Transverse colon (tissue), 4 donors: Measurements from ENCODE around the gene SGCA. TPM values are rescaled to one million over a fixed set of nuclear protein-coding genes. Genes with fewer than 3 reads are reported as not detected.
A peak's percentile ranks its signal among the peaks of the same experiment; 100 is the strongest.

Experiments used
- DNase-seq: peaks from one replicate; pipeline ENCODE4 v3.0.0-alpha.2; 2019
- H3K27ac ChIP-seq, 4 donors: fragments of 200-600 bp; sonication (generic); 2 replicates each; pipeline ENCODE4 v1.5.1; 2016 to 2018; ENCODE audit warnings: inconsistent platforms in 4 of 4
- H3K27me3 ChIP-seq: fragments of 200-600 bp; sonication (generic); 2 replicates; pipeline ENCODE4 v1.5.1; 2017; ENCODE audit warnings: inconsistent platforms
- H3K36me3 ChIP-seq, 4 donors: fragments of 200-600 bp; sonication (generic); 2 replicates each; pipeline ENCODE4 v1.5.1; 2017 to 2019; ENCODE audit warnings: inconsistent platforms in 4 of 4
- H3K4me1 ChIP-seq, 4 donors: fragments of 200-600 bp; sonication (generic); 2 replicates each; pipeline ENCODE4 v1.5.1; 2017 to 2020; ENCODE audit warnings: inconsistent platforms in 4 of 4
- H3K4me3 ChIP-seq, 4 donors: fragments of 200-600 bp; sonication (generic); 1 replicate in 1 of 4; 2 replicates in 3 of 4; pipeline versions ENCODE4 v1.5.1 to v1.6.1; 2017 to 2019; ENCODE audit warnings: inconsistent platforms in 4 of 4
- H3K9me3 ChIP-seq, 2 donors: fragments of 200-600 bp; sonication (generic); 2 replicates each; pipeline ENCODE4 v1.5.1; 2017 to 2019; ENCODE audit warnings: inconsistent platforms in 2 of 2
- EP300 ChIP-seq: sonication (generic); formaldehyde crosslinking; IDR thresholded peaks from one replicate; pipeline ENCODE4 v1.6.1; 2017; ENCODE audit warnings: antibody characterized with exemption, low read depth
- POLR2A ChIP-seq: fragments of 450-650 bp; IDR thresholded peaks from one replicate; pipeline ENCODE4 v1.6.1; 2016; ENCODE audit warnings: antibody characterized with exemption, mild to moderate bottlenecking, moderate library complexity
- POLR2AphosphoS5 ChIP-seq, 3 donors: sonication (generic); formaldehyde crosslinking; IDR thresholded peaks; one replicate each; pipeline ENCODE4 v1.6.1; 2016; ENCODE audit warnings: antibody characterized with exemption in 3 of 3
- WGBS, 2 donors: methylation state at CpG; one replicate each; pipeline ENCODE4 v1.1.5; 2018; ENCODE audit warnings: low coverage in 1 of 2; 5-methylcytosine and 5-hydroxymethylcytosine counted together
- in situ Hi-C, 4 donors: fragments of 200-750 bp; cut with MboI; loops; one replicate each; pipeline versions ENCODE4 v1.15.0 to v1.15.1; 2017; ENCODE audit warnings: low sequenced_read_pairs in 3 of 4, low pct_ligation_motif_present in 1 of 4, low pct_unique_long_range_greater_than_20kb in 1 of 4
- intact Hi-C: fragments of 100-400 bp; cut with DNase I; formaldehyde crosslinking; loops from one replicate; pipeline ENCODE4 v1.15.1; 2023; ENCODE audit warnings: low total_unique reads
- total RNA-seq, 4 donors: library from RNA; depleted of rRNA; stranded (reverse); fragments of >200 nt; gene quantifications; one replicate each; pipeline ENCODE4 v1.1.0, GENCODE V29; 2016
- TF ChIP-seq, protein P1 (sequence below), 5 experiments: fragments of 200-600 bp in 3 of 5; fragments of 450-650 bp in 2 of 5; sonication (generic) in 3 of 5; IDR thresholded peaks; 1 replicate in 2 of 5; 2 replicates in 3 of 5; pipeline ENCODE4 v1.5.1; 2016 to 2017; ENCODE audit warnings: antibody characterized with exemption in 5 of 5, inconsistent platforms in 3 of 5, mild to moderate bottlenecking in 2 of 5, moderate library complexity in 1 of 5

Gene SGCA
- total RNA-seq, 4 donors from 2014 or later = 3.7 to 65.3 (median 7.6) TPM

DNA sequence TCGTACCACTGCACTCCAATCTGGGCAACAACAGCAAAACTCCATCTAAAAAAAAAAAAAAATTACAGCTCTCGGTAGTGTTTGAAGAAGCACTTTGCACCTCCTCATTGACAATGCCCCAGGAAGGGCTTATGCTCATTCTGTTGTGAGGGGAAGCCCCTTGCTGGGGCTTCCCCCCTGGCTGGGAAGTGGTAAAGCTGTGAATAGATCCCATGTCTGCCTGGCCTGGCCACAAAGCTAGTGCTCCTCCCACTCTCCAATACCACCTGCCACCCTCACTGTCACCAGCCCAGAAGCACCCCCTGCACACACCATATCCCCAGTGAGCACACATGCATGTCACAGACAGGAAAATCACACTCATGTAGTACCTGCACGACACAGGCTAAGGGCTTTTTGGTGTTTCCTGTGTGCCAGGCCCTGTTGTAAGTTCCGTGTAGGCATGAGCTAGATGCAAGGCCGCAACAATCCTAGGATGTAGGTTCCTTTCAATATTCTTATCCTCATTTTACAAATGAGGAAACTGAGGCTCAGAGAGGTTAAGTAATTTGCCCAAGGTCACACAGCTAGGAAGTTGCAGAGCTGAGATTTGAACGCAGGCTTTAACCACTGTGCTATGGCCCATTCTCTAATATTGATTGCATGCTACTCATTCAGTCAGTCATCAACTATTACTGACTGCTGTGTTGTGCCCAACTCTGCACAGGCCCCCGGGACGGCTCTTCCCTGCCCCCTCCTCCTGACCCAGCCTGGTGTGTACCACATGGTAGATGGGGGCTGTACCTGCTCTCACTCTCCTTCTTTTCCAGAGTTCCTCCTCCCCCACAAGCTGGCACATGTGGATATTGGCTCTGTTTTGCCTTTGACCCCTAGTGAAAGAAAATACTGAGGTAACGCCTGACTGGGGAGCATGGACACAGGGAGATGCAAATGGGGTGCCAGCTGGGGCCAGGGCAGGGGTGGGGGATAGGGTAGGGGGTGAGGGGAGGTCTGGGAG is 47.5 kb downstream of the SGCA start:
- no peaks in the 10 kb centered on the region for H3K36me3 ChIP-seq
- TF ChIP-seq EP300 (no peak), POLR2A (no peak), POLR2AphosphoS5 (IDR thresholded peaks at IDR 0.05) (no peak)
- TF ChIP-seq, protein P1, sequence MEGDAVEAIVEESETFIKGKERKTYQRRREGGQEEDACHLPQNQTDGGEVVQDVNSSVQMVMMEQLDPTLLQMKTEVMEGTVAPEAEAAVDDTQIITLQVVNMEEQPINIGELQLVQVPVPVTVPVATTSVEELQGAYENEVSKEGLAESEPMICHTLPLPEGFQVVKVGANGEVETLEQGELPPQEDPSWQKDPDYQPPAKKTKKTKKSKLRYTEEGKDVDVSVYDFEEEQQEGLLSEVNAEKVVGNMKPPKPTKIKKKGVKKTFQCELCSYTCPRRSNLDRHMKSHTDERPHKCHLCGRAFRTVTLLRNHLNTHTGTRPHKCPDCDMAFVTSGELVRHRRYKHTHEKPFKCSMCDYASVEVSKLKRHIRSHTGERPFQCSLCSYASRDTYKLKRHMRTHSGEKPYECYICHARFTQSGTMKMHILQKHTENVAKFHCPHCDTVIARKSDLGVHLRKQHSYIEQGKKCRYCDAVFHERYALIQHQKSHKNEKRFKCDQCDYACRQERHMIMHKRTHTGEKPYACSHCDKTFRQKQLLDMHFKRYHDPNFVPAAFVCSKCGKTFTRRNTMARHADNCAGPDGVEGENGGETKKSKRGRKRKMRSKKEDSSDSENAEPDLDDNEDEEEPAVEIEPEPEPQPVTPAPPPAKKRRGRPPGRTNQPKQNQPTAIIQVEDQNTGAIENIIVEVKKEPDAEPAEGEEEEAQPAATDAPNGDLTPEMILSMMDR (IDR thresholded peaks at IDR 0.05) = no peak
- intact Hi-C loops = no loop called here
- WGBS, 2 donors = 64 to 69% methylated on average over 5 to 9 of the region's 9 CpGs
- in situ Hi-C loops = no loop called here
- no peak for DNase-seq
- H3K4me1 ChIP-seq = peaks cover 29 to 35% (median 33%) of the 10 kb centered on the region in 4 donors
- H3K27ac ChIP-seq = peak overlapping the region; percentile 32 to 95 (median 89)
- H3K27me3 ChIP-seq = no peaks in the 10 kb centered on the region
- H3K9me3 ChIP-seq = no peaks in the 10 kb centered on the region
- no peak overlapping the region for H3K4me3 ChIP-seq

DNA sequence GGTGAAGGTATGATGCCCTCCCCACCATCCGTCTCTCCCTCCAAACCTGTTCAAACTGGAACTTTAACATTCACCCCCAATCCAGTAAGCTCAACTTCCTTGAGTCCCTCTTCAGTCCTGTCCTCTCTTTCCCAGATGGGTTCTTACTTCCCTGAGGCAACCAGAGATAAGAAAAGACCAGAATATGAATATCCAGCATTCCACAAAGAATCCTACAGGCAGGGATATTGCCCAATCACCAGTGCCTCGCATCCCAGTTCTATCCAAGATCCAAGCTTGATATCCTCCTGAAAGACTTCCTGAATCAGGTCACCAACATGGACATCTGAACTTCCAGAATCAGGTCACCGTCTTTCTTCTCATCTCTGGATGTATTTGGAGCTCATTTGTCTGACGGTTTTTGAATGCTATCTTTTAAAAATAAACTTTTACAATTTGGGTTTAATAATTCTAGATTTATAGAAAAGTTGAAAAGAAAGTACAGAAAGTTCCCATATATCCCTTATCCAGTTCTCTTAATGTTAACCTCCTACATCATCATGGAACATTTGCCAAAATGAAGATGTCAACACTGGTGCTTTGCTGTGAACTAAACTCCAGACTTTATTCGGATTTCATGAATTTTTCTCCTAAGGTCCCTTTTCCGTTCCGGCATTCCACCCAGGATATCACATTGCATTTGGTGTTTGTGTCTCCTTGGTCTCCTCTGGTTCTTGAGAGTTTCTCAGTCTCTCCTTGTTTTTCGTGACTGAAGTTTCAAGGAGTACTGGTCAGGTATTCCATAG is 49.4 kb downstream of the SGCA start:
- intact Hi-C loops = no loop called here

DNA sequence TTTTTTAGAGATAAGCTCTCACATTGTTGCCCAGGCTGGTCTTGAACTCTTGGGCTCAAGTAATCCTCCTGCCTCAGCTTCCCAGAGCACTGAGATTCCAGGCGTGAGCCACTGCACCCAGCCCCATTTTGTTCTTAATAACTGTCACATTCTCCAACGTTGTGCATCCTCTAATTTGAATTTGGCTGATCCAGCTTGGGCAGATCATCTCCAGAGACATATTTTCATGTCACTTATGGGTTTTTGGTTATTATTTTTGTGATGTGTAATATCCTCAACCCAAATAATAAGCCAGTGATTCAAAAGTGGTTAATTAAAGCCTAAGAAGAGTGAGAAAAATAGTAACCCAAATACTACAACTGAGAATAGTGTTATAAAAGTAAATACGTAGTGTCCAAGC is 51.8 kb downstream of the SGCA start:
- no peak for TF ChIP-seq POLR2A
- 42 to 46% methylated on average over 3 of the region's 3 CpGs for WGBS, 2 donors
- intact Hi-C loops = no loop called here
- H3K4me1 ChIP-seq = peaks cover 0 to 35% (median 10%) of the 10 kb centered on the region in 4 donors
- in situ Hi-C loops = no loop called here
- DNase-seq = no peak
- H3K9me3 ChIP-seq = no peaks in the 10 kb centered on the region
- no peaks in the 10 kb centered on the region for H3K27me3 ChIP-seq
- H3K36me3 ChIP-seq = no peaks in the 10 kb centered on the region
- peak overlapping the region; percentile 48 to 59 (median 51) for H3K27ac ChIP-seq
- no peak overlapping the region for H3K4me3 ChIP-seq

More for the DNA sequence above, 49.4 kb downstream of the SGCA start:
- no peak for DNase-seq
- WGBS, 2 donors = 64 to 69% methylated on average over 7 to 8 of the region's 8 CpGs
- Histone ChIP-seq H3K36me3 (no peaks in the 10 kb centered on the region), H3K4me1 (peaks cover 20 to 36% (median 29%) of the 10 kb centered on the region in 4 donors), H3K9me3 (no peaks in the 10 kb centered on the region), H3K4me3 (no peak overlapping the region), H3K27me3 (no peaks in the 10 kb centered on the region), H3K27ac (peak overlapping the region; percentile 1 to 50 (median 25))
- no peak for TF ChIP-seq POLR2AphosphoS5 (IDR thresholded peaks at IDR 0.05)
- TF ChIP-seq EP300 = no peak
- TF ChIP-seq POLR2A = no peak
- TF ChIP-seq, protein P1 (IDR thresholded peaks at IDR 0.05) = no peak
- in situ Hi-C loops = no loop called here

DNA sequence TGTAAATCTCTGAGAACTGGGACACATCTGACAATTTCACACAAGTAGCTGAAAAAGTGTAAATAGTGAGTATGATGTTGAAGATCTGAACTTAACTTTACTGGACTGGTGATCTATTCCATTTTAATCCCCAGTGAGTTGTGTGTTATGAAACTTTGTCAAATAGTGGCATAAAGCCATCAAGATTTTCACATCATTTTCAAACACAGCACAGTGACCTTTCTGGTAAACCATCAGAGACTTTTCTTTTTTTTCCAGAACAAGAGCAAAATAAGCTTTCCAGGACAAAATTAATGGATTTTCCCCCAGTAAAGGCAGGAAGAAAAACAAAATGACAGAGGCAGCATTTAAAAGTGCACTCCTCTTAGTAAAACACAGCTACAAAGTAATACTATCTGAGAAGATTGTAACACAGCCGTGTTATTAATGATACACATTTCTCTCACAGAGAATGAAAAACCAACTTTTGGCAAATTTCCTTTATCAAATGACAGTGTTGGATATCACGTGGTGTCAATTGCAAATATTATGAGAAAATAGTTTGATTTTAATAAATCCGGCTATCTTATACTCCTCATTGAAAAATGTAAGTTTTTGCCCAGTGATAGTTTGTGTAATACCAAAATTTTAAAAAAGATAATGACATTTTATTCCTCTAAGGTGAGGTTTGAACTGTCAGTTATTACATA is 52.4 kb downstream of the SGCA start:
- in situ Hi-C loops = no loop called here
- peak in 2 of 3 donors; percentile 15 to 29 for TF ChIP-seq POLR2AphosphoS5 (IDR thresholded peaks at IDR 0.05)
- TF ChIP-seq EP300 = no peak
- WGBS, 2 donors = 63 to 77% methylated on average over 3 of the region's 3 CpGs
- Histone ChIP-seq H3K9me3 (no peaks in the 10 kb centered on the region), H3K4me3 (no peak overlapping the region), H3K27ac (peak overlapping the region; percentile 48 to 59 (median 51)), H3K36me3 (no peaks in the 10 kb centered on the region), H3K4me1 (peaks cover 0 to 31% (median 9%) of the 10 kb centered on the region in 4 donors), H3K27me3 (no peaks in the 10 kb centered on the region)
- no peak for DNase-seq
- intact Hi-C loops = no loop called here
